Stimulated activated CD8-positive, alpha-beta memory T cell treated with anti-CD3 and anti-CD28 coated beads, Interleukin-7, amount 100 ng/mL, for 48 hours (primary cell): ENCODE data around the gene SLC35E2B.
"Not testable (repeated sequence)": the region's sequence is repeated elsewhere in the genome, so short reads cannot be mapped to it uniquely, and the experiment has no call there.

Experiments
- DNase-seq, 2 donors: peaks; one replicate each; pipeline ENCODE4 v3.0.0-alpha.2; 2020; ENCODE audit warnings: low read depth in 1 of 2; ENCODE audit errors: extremely low read depth in 1 of 2

The SLC35E2B gene

DNA sequence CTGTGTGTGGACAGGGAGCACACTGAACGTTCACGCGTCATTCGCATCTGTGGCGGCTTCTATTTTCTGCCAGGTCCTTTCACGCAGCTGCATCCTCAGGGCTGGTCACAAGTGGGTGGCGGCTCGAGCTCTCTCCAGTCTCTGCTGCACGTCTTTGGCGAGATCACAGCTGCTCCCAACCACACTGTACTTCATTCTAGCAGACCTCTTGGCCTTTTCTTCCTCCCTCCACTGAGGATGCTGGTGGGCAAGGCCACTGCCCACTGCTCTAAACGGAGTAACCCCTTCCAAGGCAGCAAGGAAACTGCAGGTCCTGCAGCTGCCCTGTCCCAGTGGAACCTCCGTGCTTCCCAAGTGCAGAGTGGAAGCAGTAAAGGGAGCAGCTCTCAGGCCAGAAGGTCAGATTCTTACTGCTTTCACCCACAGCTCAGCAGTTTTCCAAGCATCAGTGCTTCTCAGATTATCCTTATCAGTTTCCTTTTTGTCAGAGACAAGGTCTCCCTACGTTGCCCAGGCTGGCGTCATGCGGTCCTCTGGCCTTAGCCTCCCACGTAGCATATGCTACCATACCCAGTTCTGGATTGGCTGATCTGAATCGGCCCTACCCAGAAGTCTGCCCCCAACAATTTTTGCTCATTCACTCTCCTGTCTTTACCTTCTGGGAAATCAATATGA, 44.9 kb downstream of the SLC35E2B start:
- not testable (repeated sequence) for DNase-seq

DNA sequence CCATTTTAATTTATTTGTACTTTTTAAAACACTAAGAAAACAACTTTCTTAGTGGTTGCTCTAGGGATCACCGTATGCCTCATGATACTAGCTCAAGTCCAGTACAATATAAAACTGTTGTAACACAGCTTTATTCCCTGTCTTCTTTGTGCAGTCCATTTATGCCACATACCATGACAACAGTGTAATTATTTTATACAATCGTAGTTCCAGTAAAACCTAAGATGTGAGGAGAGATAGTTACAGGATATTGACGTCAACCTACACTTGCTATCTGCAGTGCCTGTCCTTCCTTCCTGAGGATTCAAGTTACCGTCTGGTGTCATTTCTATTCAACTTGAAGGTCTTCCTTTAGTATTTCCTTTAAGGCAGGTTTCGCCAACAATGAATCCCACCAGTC, 46.3 kb downstream of the SLC35E2B start:
- DNase-seq, result not testable (repeated sequence)

DNA sequence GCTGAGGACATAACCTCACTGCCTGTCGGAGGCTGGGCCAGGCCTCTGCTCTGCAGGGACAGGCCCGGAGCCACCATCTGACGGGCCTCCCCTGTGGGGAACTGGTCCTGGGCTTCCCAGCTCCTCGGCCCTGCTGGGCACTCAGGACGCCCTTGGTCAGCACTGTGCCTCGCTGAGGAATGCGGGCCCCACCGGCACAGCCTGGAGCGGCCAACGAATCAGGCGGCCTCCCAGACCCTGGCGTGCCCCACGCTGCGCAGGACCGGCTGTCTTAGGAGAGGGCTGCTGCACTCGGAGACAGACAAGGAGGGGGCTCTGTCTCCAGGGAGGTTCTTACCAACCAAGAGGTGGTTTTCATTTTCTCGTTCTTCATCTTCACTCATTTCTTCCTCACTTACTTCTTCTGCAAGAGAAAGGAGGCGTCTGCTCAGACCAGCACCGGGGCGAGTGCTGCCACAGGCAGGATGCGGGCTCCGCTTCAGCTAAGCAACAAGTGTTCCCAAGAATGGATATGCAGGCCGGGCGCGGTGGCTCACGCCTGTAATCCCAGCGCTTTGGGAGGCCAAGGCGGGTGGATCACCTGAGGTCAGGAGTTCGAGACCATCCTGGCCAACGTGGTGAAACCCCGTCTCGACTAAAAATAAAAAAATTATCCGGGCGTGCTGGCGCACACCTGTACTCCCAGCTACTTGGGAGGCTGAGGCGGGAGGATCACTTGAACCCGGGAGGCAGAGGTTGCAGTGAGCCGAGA, 51.7 kb downstream of the SLC35E2B start:
- DNase-seq, result not testable (repeated sequence)

DNA sequence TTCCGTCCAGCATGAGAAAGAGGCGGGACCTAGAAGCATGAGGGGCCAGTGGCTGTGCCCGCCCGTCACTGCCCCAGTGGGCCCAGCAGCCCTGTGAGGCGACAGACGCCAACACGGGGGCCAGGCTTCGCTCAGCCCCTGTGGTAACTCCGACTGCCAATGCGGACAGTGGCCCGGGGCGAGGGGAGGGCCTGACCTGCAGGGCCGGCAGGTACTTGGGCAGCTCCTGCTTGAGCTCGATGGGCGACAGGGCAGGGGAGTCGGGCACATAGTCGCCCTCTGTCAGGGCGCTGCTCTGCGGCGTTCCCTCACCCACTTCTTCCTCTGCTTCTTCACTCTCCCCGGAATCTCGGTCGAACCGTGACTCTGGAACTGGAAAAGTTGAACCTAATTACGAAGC, 52.5 kb downstream of the SLC35E2B start:
- DNase-seq, result not testable (repeated sequence)

DNA sequence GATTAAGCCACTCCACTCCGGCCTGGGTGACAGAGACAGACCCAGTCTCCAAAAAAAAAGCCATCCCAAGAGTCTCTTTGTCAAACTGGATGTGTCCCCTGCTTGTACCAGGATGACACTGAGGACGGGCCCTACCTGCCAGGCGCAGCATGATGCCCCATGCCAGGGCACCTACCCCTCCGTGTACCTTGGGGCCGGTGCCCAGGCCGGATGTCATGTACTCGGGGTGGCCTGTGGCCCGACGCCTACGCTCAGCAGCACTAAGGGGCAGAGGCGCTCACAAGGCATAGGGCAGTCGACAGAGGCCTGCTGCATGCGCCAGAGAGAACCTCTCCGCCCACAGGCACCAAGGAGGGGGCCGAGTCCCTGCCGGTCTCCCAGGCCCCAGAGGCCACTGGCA, 53.2 kb downstream of the SLC35E2B start:
- not testable (repeated sequence) for DNase-seq

DNA sequence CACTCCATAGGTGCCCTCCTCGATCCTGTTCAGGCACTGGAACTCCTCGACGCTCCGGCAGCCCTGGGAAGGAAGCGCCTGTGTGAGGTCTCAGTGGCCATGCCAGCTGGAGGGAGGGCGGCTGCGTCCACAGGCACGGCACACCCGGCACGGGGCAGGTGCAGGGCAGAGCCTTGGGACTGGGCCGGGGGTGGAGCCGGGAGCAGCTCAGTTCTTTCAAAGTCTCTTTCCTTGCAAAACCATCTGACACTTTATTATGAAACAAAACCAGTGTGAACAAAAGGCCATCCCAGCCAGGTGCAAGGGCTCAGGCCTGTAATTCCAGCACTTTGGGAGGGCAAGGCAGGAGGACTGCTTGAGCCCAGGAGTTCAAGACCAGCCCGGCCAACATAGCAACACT, 54.1 kb downstream of the SLC35E2B start:
- DNase-seq, result not testable (repeated sequence)

DNA sequence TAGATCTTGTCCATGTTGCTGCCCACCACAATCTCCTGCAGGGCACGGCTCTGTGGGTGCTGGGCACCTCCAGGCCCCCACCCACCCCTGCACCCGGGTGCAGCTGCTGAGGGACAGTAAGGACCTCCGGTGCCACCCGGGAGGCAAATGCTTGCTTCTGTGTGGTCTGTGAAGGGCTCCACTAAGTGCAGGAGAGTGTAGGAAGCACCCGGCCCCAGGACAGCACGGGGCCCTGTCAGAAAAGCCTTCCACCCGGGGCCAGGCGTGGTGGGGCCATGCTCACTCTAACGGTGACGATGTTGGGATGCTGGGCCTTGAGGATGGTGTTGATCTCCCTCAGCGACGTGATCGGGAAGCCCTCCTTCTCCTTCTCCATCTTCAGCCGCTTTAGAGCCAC, 55.1 kb downstream of the SLC35E2B start:
- DNase-seq, result not testable (repeated sequence)

DNA sequence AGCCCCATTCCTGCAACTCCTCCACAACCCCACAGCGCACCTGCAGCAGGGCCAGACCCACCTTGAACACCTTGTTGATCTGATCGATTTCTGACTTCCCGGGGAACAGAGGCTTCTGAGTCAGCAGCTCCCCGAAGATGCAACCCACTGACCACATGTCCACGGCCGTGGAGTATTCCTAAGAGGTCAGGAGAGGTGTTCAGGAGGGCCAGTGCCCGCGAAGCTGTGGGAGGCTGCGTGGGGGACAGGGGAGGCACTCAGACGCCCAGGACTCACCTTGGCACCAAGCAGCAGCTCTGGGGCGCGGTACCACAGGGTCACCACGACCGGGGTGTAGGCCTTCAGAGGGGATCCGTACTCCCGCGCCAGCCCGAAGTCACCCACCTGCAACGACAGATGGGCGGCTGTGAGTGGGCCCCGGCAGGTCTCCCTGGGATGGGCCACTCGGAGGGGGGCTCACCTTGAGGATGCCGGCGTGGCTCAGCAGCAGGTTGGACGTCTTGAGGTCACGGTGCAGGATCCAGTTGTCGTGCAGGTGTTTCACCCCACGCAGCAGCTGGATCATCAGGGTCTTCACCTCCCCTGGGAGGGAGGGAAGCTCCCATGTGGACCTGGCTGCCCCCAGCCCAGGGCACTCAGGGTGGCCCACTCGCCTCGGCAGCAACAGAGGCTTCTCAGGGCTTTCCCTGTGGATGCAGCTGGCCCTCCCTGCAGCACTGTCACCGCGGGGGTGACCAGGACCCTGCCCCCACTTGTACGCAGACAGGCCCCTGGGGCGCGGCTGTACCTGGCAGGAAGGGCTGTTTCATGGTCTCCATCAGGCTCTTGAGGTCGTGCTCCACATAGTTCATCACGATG, 55.7 kb downstream of the SLC35E2B start:
- not testable (repeated sequence) for DNase-seq

DNA sequence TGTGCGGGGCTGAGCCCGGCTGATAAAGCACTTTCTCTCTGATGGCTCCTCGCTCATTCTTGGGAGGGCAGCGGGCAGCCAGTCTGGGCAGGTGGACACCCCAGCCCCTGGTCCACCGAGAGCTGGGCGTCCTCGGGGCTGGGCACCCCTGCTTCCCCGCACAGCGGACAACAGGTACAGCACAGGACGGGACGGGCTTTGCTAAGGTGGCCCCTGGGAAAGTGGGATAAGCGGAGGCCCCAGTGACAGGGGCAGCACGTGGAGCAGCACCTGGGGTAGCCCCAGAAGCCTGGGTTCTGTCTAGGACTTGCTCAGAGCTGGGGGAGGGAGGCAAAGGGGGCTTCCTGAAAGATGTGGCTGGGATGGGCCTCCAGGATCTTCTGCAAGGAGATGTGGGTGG, 58.0 kb downstream of the SLC35E2B start:
- not testable (repeated sequence) for DNase-seq

DNA sequence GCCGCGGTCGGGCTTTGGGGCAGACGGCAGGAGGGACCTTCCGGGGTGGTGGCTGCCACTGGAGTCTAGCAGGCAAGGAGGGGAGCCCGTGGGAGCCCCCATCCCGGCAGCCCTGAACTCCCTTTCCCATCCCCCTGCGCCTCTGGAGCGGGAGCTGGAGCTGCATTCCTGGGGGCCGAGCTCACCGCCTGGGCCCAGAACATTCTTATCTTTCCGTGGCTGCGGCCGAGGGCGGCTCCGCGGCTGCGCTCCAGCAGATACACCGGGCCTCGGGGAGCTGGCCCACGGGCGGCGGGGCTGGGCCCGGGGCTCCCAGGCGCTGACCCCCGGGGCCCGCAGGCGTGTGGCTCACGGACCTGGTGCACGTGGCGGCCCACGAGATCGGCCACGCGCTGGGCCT, 59.2 kb downstream of the SLC35E2B start:
- not testable (repeated sequence) for DNase-seq

DNA sequence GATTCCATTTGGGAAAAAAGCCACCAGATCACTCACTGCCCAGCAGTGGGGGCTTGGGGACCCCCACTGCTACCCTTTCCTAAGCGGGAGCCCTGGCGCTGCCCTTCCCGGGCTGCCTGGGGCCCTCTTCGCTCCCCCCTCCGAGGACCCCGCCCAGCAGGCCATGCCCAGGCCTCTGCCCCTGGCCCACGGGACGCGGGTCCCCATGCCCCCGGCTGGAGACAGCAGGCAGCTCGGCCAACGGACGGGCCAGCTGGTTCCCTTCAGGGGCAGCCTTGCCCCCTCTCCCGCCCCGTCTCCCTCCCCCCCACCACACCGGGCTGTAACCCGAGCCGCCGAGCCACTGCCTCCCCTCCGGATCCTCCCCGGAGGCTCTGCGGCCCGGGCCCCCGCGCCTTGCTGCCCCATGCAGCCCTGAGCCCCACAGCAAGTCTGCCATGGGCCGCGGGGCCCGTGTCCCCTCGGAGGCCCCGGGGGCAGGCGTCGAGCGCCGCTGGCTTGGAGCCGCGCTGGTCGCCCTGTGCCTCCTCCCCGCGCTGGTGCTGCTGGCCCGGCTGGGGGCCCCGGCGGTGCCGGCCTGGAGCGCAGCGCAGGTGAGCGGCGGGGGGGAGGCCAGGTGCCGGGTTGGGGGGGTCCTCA, 60.7 kb downstream of the SLC35E2B start, which contains the start of gene MMP23B:
Gene MMP23B (plus strand): TSS at position 392 of the 639 bp plus-strand sequence. CDS start 46 bp downstream, at position 438.
- DNase-seq, result no peak

DNA sequence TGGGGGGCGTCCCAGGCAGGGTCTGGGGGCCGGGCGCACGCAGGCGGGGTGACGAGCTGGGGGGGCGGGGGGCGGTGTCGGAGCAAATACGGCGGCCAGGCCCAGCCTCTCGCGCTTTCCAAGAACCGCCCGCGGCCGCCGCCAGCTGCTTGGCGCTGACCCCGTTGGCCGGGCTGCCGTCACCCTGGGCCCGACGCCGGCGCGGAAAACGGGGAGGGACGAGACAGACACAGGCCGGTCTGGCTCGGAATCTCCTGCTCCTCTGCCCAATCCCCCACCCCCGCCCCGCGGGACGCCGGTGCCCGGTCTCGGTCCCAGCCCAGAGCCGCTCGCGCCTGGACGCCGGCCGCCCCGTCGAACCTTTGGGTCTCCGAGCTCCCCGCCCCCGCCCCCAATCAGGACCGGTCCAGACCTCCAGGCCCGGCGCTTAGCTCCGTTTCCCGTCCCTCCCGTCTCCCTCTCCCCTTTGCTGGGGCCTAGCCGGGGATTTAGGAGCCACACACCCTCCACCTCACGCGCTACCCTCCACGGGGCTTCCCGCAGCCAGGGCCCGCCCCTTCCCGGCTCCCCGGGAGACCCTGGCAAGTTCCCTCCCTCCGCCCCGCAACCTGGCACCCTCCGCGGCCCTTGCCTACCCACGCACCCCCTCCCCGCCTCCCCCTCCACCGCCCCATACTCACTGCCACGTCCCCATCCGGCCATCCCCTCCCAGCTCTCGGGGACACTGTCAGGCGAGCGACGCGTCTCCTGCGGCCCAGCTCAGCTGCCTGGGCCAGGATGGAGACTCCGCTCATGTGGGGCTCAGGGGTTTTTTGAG, 61.4 kb downstream of the SLC35E2B start:
- no peak for DNase-seq

DNA sequence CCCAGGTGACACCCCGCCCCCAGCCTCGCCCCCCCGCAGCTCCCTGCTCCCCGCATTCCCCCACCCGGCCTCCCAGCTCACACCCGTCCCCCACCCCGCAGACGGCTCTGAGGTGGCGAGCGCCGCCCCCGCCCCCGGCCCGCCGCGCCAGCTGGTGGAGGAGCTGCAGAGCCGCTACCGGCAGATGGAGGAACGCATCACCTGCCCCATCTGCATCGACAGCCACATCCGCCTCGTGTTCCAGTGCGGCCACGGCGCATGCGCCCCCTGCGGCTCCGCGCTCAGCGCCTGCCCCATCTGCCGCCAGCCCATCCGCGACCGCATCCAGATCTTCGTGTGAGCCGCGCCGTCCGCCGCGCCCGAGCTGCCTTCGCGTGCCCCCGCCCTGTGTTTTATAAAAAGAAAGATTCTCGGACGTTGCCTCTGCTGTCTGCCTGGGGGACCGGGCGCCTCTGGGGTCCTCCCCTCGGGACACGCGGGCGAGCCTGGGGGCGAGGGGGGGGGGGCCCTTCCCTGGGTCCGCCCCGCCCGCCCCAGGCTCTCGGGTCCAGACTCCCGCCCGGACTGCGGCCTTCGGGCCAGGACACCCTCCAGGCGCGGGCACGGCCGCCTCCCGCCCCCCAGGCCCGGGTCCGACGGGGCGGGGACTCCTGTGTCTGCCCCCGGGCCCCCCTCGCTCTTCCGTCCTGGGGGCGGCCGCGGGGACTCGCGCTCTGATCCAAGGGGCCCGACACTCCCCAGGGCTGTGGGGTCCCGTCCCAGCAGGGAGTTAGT, 62.2 kb downstream of the SLC35E2B start:
- peak; percentile 84 to 86 for DNase-seq

DNA sequence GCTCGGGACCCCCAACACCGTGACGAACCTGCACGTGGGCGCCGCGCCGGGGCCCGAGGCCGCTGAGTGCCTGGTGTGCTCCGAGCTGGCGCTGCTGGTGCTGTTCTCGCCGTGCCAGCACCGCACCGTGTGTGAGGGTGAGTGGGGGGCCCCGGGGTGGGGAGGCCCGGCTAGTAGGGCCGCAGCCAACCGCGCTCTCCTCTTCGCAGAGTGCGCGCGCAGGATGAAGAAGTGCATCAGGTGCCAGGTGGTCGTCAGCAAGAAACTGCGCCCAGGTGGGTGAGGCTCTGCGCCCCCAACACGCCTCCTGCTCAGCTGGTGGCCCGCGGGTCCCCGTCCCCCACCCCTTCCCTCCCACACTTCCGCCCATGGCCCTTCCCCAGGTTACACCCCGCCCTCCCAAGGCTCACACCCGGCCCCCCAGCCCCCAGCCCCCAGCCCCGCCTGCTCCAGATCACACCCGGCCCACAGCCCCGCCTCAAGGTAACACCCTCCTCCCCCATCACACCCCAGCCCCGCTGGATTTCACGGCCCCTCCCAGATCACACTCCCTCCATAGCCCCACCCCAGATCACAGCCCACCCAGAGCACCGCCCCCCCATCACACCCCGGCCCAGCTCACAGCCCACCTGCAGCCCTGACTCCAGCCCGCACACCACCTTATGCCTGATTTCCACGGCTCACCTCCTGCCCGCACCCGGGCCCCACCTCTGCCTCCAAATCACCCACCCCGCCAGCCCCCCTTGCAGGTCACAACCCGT, 63.0 kb downstream of the SLC35E2B start:
- DNase-seq, result peak in 1 of 2 donors; percentile 66

DNA sequence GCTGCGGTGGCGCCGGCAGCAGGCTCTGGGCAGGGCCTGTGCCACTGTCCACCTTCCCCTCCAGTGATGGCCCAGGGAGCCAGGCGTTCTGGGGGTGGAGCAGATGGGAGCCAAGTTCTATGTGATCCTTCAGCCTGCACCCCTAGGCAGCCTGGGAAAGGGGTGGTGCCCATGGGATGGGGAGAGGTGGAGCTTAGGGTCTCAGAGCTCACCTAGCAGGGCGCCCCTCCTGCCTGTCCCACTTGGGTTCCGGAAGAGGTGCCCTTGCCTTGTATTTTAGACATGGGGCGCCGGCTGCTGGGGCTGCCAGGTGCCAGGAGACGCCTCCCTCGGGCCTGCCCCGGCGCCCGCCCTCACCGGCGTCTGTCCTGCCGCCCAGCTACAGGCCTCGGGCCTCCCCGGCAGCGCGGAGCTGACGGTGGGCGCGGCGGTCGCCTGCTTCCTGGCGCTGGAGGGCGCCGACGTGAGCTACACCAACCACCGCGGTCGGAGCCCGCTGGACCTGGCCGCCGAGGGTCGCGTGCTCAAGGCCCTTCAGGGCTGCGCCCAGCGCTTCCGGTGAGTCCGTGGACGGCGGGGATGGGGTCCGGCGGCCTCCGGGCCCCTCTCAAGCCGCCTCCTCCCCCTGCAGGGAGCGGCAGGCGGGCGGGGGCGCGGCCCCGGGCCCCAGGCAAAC, 63.7 kb downstream of the SLC35E2B start:
- DNase-seq, result peak in 1 of 2 donors; percentile 42

DNA sequence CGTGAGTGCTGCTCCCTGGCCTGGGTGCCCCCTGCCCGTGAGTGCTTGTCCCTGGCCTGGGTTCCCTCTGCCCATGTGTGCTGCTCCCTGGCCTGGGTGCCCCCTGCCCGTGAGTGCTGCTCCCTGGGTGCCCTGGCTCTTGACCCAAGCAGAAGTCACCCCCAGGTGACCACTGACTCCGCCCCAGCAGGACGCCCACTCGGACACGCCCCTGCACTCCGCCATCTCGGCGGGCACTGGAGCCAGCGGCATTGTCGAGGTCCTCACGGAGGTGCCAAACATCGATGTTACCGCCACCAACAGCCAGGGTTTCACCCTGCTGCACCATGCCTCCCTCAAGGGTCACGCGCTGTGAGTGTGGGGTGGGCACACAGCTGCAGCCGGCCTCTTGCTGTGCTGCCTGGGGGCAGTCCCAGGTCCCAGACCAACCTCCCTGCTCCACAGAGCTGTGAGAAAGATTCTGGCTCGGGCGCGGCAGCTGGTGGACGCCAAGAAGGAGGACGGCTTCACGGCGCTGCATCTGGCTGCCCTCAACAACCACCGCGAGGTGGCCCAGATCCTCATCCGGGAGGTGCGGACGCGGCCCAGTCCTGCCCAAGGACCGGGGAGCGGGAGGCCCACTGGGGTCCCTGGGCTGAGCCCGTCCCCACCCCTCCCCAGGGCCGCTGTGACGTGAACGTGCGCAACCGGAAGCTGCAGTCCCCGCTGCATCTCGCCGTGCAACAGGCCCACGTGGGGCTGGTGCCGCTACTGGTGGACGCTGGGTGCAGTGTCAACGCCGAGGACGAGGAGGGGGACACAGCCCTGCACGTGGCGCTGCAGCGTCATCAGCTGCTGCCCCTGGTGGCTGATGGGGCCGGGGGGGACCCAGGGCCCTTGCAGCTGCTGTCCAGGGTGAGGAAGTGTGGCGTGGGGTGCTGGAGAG, 64.5 kb downstream of the SLC35E2B start:
- DNase-seq, result no peak
